ENCODE data around the gene CRB1. TPM values are rescaled to one million over a fixed set of nuclear protein-coding genes. Genes with fewer than 3 reads are reported as not detected.

Gene CRB1
- total and polyA plus RNA-seq, 2 donors from 2014 or later, result 0.16 to 1.2 TPM

- no peaks in the 10 kb centered on the region for H3K9me3 ChIP-seq (ENCODE audit: control insufficient read depth in 2 of 3, insufficient read depth in 1 of 3, low read length in 3 of 3)
- intact Hi-C loops (cut with DNase I), result no loop called here
- no peak for DNase-seq
- H3K36me3 ChIP-seq (ENCODE audit: control insufficient read depth in 2 of 3, insufficient read depth in 3 of 3, low read length in 3 of 3), result no peaks in the 10 kb centered on the region
- no peak overlapping the region for H3K9ac ChIP-seq (ENCODE audit: low read length in 3 of 3)
- H3K27me3 ChIP-seq (ENCODE audit: control insufficient read depth, insufficient read depth, low read length), result no peaks in the 10 kb centered on the region
- H3K4me1 ChIP-seq (ENCODE audit: control insufficient read depth in 2 of 3, insufficient read depth in 2 of 3, low read depth in 1 of 3, low read length in 3 of 3), result no peaks in the 10 kb centered on the region
- no peak overlapping the region for H3K27ac ChIP-seq (ENCODE audit: low read depth in 2 of 2, low read length in 2 of 2)
- TF ChIP-seq CTCF (IDR thresholded peaks at IDR 0.05; ENCODE audit: borderline replicate concordance, extremely low read depth, insufficient read depth), result no peak
- no peak overlapping the region for H3K4me3 ChIP-seq (ENCODE audit: low read length in 3 of 3)
- FAIRE-seq, result no peak
Observed at GRCh38 chr1:197392541-197392940, 124.5 kb downstream of the CRB1 start.

GRCh38 chr1:197393105-197393504, 125.1 kb downstream of the CRB1 start:
- FAIRE-seq (no peak), DNase-seq (no peak)
- Histone ChIP-seq H3K27ac (ENCODE audit: low read depth in 2 of 2, low read length in 2 of 2) (no peak overlapping the region), H3K4me1 (ENCODE audit: control insufficient read depth in 2 of 3, insufficient read depth in 2 of 3, low read depth in 1 of 3, low read length in 3 of 3) (no peaks in the 10 kb centered on the region), H3K36me3 (ENCODE audit: control insufficient read depth in 2 of 3, insufficient read depth in 3 of 3, low read length in 3 of 3) (no peaks in the 10 kb centered on the region), H3K4me3 (ENCODE audit: low read length in 3 of 3) (no peak overlapping the region), H3K27me3 (ENCODE audit: control insufficient read depth, insufficient read depth, low read length) (no peaks in the 10 kb centered on the region), H3K9ac (ENCODE audit: low read length in 3 of 3) (no peak overlapping the region), H3K9me3 (ENCODE audit: control insufficient read depth in 2 of 3, insufficient read depth in 1 of 3, low read length in 3 of 3) (no peaks in the 10 kb centered on the region)
- intact Hi-C loops (cut with DNase I), result no loop called here
- no peak for TF ChIP-seq CTCF (IDR thresholded peaks at IDR 0.05; ENCODE audit: borderline replicate concordance, extremely low read depth, insufficient read depth)

GRCh38 chr1:197393772-197394171, 125.7 kb downstream of the CRB1 start:
- no peaks in the 10 kb centered on the region for H3K27me3 ChIP-seq (ENCODE audit: control insufficient read depth, insufficient read depth, low read length)
- no peaks in the 10 kb centered on the region for H3K4me1 ChIP-seq (ENCODE audit: control insufficient read depth in 2 of 3, insufficient read depth in 2 of 3, low read depth in 1 of 3, low read length in 3 of 3)
- H3K36me3 ChIP-seq (ENCODE audit: control insufficient read depth in 2 of 3, insufficient read depth in 3 of 3, low read length in 3 of 3), result no peaks in the 10 kb centered on the region
- H3K27ac ChIP-seq (ENCODE audit: low read depth in 2 of 2, low read length in 2 of 2), result no peak overlapping the region
- no peak overlapping the region for H3K4me3 ChIP-seq (ENCODE audit: low read length in 3 of 3)
- DNase-seq (no peak), FAIRE-seq (no peak)
- no peak overlapping the region for H3K9ac ChIP-seq (ENCODE audit: low read length in 3 of 3)
- TF ChIP-seq CTCF (IDR thresholded peaks at IDR 0.05; ENCODE audit: borderline replicate concordance, extremely low read depth, insufficient read depth), result no peak
- intact Hi-C loops (cut with DNase I), result no loop called here
- no peaks in the 10 kb centered on the region for H3K9me3 ChIP-seq (ENCODE audit: control insufficient read depth in 2 of 3, insufficient read depth in 1 of 3, low read length in 3 of 3)

All from kidney (tissue), 14 donors.